Spleen (tissue), 11 donors: ENCODE results near the gene ACKR2. TPM values are rescaled to one million over a fixed set of nuclear protein-coding genes. Genes with fewer than 3 reads are reported as not detected.
A peak's percentile ranks its signal among the peaks of the same experiment; 100 is the strongest.

ENCODE experiments used
- DNase-seq: peaks from one replicate; pipeline ENCODE4 v3.0.0-alpha.2; 2020
- H3K27ac ChIP-seq, 8 donors: fragments of 200-600 bp; sonication (generic) in 7 of 8; 1 replicate in 4 of 8; 2 replicates in 4 of 8; pipeline versions ENCODE4 v1.5.0 to v1.8.0; 2016 to 2021; ENCODE audit warnings: inconsistent platforms in 4 of 8, mild to moderate bottlenecking in 4 of 8, moderate library complexity in 1 of 8
- H3K27me3 ChIP-seq, 7 donors: fragments of 200-600 bp; sonication (generic) in 6 of 7; replicated peaks in 1 of 7; 1 replicate in 4 of 7; 2 replicates in 3 of 7; pipeline versions ENCODE4 v1.5.0 to v1.8.0; 2016 to 2021; ENCODE audit warnings: inconsistent platforms in 3 of 7, mild to moderate bottlenecking in 1 of 7
- H3K36me3 ChIP-seq, 6 donors: fragments of 200-600 bp; sonication (generic) in 5 of 6; 1 replicate in 4 of 6; 2 replicates in 2 of 6; pipeline versions ENCODE4 v1.5.0 to v1.8.0; 2016 to 2021; ENCODE audit warnings: inconsistent platforms in 2 of 6
- H3K4me1 ChIP-seq, 6 donors: fragments of 200-600 bp; sonication (generic) in 5 of 6; 1 replicate in 3 of 6; 2 replicates in 3 of 6; pipeline versions ENCODE4 v1.5.0 to v1.8.0; 2016 to 2021; ENCODE audit warnings: inconsistent platforms in 3 of 6
- H3K4me3 ChIP-seq, 8 donors: fragments of 200-600 bp; sonication (generic) in 7 of 8; 1 replicate in 4 of 8; 2 replicates in 4 of 8; pipeline versions ENCODE4 v1.5.0 to v1.8.0; 2016 to 2021; ENCODE audit warnings: inconsistent platforms in 4 of 8, mild to moderate bottlenecking in 4 of 8, moderate library complexity in 2 of 8
- H3K9me3 ChIP-seq, 8 donors: fragments of 200-600 bp; sonication (generic) in 7 of 8; 1 replicate in 4 of 8; 2 replicates in 4 of 8; pipeline versions ENCODE4 v1.5.0 to v1.8.0; 2016 to 2021; ENCODE audit warnings: inconsistent platforms in 4 of 8
- POLR2A ChIP-seq, 3 donors: fragments of 450-650 bp; IDR thresholded peaks; one replicate each; pipeline ENCODE4 v1.5.1; 2017; ENCODE audit warnings: antibody characterized with exemption in 3 of 3, mild to moderate bottlenecking in 1 of 3
- POLR2AphosphoS5 ChIP-seq, 3 donors: sonication (generic); formaldehyde crosslinking; IDR thresholded peaks; one replicate each; pipeline ENCODE4 v1.5.1; 2017; ENCODE audit warnings: antibody characterized with exemption in 3 of 3
- WGBS, 5 donors: extraction: QIAGEN DNeasy Blood & Tissue Kit in 3 of 5; methylation state at CpG; one replicate each; pipeline versions ENCODE4 v1.1.5 to v1.1.7; 2013 to 2018; 5-methylcytosine and 5-hydroxymethylcytosine counted together
- intact Hi-C: fragments of 100-400 bp; cut with DNase I; formaldehyde crosslinking; loops from one replicate; pipeline ENCODE4 v1.15.0; 2023; ENCODE audit warnings: low total_unique reads
- polyA plus RNA-seq, 3 donors: library from polyadenylated mRNA; stranded (reverse); fragments of 200-250 nt; gene quantifications; one replicate each; pipeline ENCODE4 v1.2.1, GENCODE V29; 2013
- total RNA-seq, 7 donors: library from RNA; depleted of rRNA in 3 of 7; stranded (reverse); fragments of >200 nt in 3 of 7; fragmentation: NEBNext Ultra II Directional in 4 of 7; extraction: Animal tissue kit (Norgen Biotek cat#: 25700) in 4 of 7; gene quantifications; one replicate each; pipeline versions ENCODE4 v1.1.0 to v1.2.1, GENCODE V29; 2016 to 2021
- TF ChIP-seq, protein P1 (sequence below), 11 experiments: fragments of 200-600 bp in 7 of 11; fragments of 450-650 bp in 4 of 11; sonication (generic) in 4 of 11; IDR thresholded peaks in 8 of 11; conservative IDR thresholded peaks in 3 of 11; 1 replicate in 7 of 11; 2 replicates in 4 of 11; pipeline versions ENCODE4 v1.4.0 to v1.8.0; 2016 to 2021; ENCODE audit warnings: antibody characterized with exemption in 11 of 11, inconsistent platforms in 4 of 11, mild to moderate bottlenecking in 1 of 11
- donor health status: healthy with polysubstance abuse.
- donor health status: DM: no; HTN: no; CAD: no; lungs with moderate emphysema.
- donor health status: DM: no; HTN: no; CAD: no.
- donor health status: Bipolar disorder and iron deficiency.
- donor health status: healthy.
- donor health status: DM: no; HTN: no; CAD: no.
- donor health status: DM: yes; HTN: yes; CAD: no.

ACKR2 gene
- total and polyA plus RNA-seq, 10 donors: 0.17 to 4.4 (median 0.94) TPM

DNA sequence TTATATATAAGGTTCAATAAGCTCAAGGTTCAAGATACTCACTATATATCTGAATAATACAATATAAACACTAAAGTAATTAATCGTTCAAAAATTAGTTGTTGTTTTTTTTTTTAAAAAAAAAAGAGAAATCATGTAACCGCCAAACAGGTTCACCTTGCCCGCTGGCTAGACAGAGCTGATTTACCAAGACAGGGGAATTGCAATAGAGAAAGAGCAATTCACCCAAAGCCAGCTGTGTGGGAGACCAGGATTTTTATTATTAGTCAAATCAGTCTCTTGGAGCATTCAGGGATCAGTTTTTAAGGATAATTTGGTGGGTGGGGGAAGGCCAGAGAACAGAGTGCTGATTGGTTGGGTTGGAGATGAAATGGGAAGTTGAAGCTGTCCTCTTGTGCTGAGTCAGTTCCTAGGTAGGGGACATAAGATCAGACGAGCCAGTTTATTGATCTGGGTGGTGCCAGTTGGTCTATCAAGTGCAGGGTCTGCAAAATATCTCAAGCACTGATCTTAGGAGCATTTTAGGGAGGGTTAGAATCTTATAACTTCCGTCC lies 12.8 kb upstream of the ACKR2 start:
- H3K4me1 ChIP-seq: peaks cover 7 to 25% (median 21%) of the 10 kb centered on the region in 6 donors
- WGBS, 5 donors: 65 to 89% (median 87%) methylated on average over 4 to 5 of the region's 5 CpGs
- no peak overlapping the region for H3K27ac ChIP-seq
- no peak for DNase-seq
- H3K4me3 ChIP-seq: no peak overlapping the region
- TF ChIP-seq POLR2A (IDR thresholded peaks at IDR 0.05) (no peak), POLR2AphosphoS5 (IDR thresholded peaks at IDR 0.05) (no peak)
- TF ChIP-seq, protein P1, sequence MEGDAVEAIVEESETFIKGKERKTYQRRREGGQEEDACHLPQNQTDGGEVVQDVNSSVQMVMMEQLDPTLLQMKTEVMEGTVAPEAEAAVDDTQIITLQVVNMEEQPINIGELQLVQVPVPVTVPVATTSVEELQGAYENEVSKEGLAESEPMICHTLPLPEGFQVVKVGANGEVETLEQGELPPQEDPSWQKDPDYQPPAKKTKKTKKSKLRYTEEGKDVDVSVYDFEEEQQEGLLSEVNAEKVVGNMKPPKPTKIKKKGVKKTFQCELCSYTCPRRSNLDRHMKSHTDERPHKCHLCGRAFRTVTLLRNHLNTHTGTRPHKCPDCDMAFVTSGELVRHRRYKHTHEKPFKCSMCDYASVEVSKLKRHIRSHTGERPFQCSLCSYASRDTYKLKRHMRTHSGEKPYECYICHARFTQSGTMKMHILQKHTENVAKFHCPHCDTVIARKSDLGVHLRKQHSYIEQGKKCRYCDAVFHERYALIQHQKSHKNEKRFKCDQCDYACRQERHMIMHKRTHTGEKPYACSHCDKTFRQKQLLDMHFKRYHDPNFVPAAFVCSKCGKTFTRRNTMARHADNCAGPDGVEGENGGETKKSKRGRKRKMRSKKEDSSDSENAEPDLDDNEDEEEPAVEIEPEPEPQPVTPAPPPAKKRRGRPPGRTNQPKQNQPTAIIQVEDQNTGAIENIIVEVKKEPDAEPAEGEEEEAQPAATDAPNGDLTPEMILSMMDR (IDR thresholded peaks at IDR 0.05 in 8 of 11, conservative IDR thresholded peaks at IDR 0.05 in 3 of 11): no peak
- H3K27me3 ChIP-seq: no peaks in the 10 kb centered on the region
- H3K9me3 ChIP-seq: no peaks in the 10 kb centered on the region
- peaks cover 3 to 28% (median 15%) of the 10 kb centered on the region in 6 donors for H3K36me3 ChIP-seq
- intact Hi-C loops: no loop called here

- H3K36me3 ChIP-seq: no peaks in the 10 kb centered on the region
- no peaks in the 10 kb centered on the region for H3K27me3 ChIP-seq
- no peak overlapping the region for H3K27ac ChIP-seq
- intact Hi-C loops: no loop called here
- WGBS, 5 donors: 81 to 84% (median 82%) methylated on average over 7 of the region's 7 CpGs
- no peak for DNase-seq
- H3K9me3 ChIP-seq: no peaks in the 10 kb centered on the region
- TF ChIP-seq, protein P1 (IDR thresholded peaks at IDR 0.05 in 8 of 11, conservative IDR thresholded peaks at IDR 0.05 in 3 of 11): no peak
- TF ChIP-seq POLR2AphosphoS5 (IDR thresholded peaks at IDR 0.05) (no peak), POLR2A (IDR thresholded peaks at IDR 0.05) (no peak)
- H3K4me3 ChIP-seq: no peak overlapping the region
- H3K4me1 ChIP-seq: peaks cover 19 to 48% (median 44%) of the 10 kb centered on the region in 6 donors
Observed at GRCh38 chr3:42799376-42799775, 9.9 kb upstream of the ACKR2 start.

DNA sequence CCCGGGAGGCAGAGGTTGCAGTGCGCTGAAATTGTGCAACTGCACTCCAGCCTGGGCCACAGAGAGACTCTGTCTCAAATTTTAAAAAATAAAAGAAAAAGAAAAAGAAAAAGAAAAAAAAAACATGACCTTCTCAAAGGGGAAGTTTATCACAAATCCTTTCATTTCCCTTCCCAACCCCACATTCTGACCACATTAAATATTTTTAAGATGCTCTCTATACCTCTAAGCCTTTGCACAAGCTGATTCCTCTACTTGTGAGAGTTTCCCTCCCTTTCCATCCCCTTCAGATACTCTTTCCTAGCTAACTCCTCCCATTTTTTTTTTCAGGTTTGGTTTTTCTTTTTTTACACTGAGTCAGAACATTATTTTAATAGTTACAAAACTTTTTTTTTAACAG lies 9.0 kb upstream of the ACKR2 start:
- TF ChIP-seq, protein P1 (IDR thresholded peaks at IDR 0.05 in 8 of 11, conservative IDR thresholded peaks at IDR 0.05 in 3 of 11): no peak
- TF ChIP-seq POLR2AphosphoS5 (IDR thresholded peaks at IDR 0.05) (no peak), POLR2A (IDR thresholded peaks at IDR 0.05) (no peak)
- intact Hi-C loops: no loop called here
- peaks cover 19 to 55% (median 50%) of the 10 kb centered on the region in 6 donors for H3K4me1 ChIP-seq
- WGBS, 5 donors: 82 to 100% (median 89%) methylated on average over 2 of the region's 2 CpGs
- H3K27me3 ChIP-seq: peaks cover 0 to 2% (median 0%) of the 10 kb centered on the region in 7 donors
- H3K27ac ChIP-seq: peak overlapping the region in 2 of 8 donors; percentile 21 to 30
- H3K9me3 ChIP-seq: no peaks in the 10 kb centered on the region
- DNase-seq: no peak
- H3K4me3 ChIP-seq: no peak overlapping the region
- H3K36me3 ChIP-seq: no peaks in the 10 kb centered on the region

- TF ChIP-seq, protein P1 (IDR thresholded peaks at IDR 0.05 in 8 of 11, conservative IDR thresholded peaks at IDR 0.05 in 3 of 11): no peak
- TF ChIP-seq POLR2AphosphoS5 (IDR thresholded peaks at IDR 0.05) (no peak), POLR2A (IDR thresholded peaks at IDR 0.05) (no peak)
- no peak overlapping the region for H3K27ac ChIP-seq
- H3K9me3 ChIP-seq: no peaks in the 10 kb centered on the region
- H3K4me3 ChIP-seq: no peak overlapping the region
- H3K4me1 ChIP-seq: peaks cover 19 to 57% (median 51%) of the 10 kb centered on the region in 6 donors
- H3K36me3 ChIP-seq: no peaks in the 10 kb centered on the region
- intact Hi-C loops: no loop called here
- no peak for DNase-seq
- peaks cover 0 to 7% (median 0%) of the 10 kb centered on the region in 7 donors for H3K27me3 ChIP-seq
- 79 to 93% (median 87%) methylated on average over 3 of the region's 3 CpGs for WGBS, 5 donors
Observed at GRCh38 chr3:42801048-42801620, 8.1 kb upstream of the ACKR2 start.
